HG03439 (cell line): ENCODE results near the gene PTPRN.
"Not testable (repeated sequence)": the region's sequence is repeated elsewhere in the genome, so short reads cannot be mapped to it uniquely, and the experiment has no call there.

Experiments
- ATAC-seq: cut with Tn5 transposase; IDR thresholded peaks from one replicate; pipeline ENCODE4 v1.9.1; 2021; ENCODE audit warnings: mild to moderate bottlenecking, moderate library complexity; ENCODE audit not compliant: unreplicated experiment

PTPRN gene

DNA sequence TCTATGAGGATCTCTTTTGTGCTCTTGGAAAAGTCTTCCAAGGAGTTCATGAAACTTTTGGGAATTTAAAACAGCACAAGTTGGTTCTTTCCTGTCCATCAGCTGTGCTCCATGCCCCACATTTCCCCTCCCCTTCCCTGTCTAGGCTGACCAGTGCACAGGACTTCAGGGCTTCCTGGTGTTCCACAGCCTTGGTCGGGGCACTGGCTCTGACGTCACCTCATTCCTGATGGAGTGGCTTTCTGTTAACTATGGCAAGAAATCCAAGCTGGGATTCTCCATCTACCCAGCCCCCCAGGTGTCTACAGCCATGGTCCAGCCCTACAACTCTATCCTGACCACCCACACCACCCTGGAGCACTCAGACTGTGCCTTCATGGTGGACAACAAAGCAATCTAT is 38.2 kb downstream of the PTPRN start:
- no peak for ATAC-seq

DNA sequence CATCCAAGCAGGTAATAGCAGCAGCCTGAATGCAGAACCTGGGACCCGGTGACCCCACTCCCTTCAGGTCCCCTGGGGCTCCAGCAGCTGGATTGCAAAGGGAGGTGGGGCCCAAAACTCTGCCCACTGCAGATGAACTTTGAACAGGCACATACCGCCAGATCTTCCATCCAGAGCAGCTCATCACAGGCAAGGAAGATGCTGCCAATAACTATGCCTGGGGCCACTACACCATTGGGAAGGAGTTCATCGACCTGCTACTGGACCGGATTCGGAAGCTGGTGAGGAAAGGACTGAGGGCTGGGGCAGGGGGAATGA is 39.2 kb downstream of the PTPRN start:
- no peak for ATAC-seq

DNA sequence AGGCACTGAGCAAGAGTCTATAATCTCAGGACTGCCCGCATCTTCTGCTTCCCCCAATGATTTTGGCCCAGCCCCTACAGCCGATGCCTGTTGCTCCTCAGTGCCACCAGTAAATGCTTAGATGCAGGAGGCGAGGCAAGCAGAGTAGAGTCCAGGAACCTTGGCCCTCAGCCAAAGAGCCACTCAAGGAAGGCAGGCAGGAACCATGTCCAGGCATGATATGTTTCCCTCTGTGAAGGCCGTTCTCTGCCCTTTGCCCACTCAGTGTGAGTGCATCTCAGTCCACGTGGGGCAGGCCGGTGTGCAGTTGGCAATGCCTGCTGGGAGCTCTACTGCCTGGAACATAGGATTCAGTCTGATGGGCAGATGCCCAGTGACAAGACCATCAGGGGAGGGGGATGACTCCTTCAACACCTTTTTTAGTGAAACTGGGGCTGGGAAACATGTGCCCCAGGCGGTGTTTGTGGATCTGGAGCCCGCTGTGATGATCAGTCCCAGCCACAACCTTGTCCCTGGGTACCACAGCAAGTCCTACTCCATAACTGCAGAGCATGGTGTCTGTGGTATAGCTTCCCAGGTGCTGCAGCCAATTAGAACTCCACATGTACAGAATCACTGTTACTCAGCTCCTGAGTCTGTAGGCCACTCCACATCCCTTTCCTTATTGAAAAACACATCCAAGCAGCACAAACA is 39.7 kb downstream of the PTPRN start:
- ATAC-seq: no peak

- no peak for ATAC-seq
Measured at GRCh38 chr2:219268294-219268693, 40.9 kb downstream of the PTPRN start.

DNA sequence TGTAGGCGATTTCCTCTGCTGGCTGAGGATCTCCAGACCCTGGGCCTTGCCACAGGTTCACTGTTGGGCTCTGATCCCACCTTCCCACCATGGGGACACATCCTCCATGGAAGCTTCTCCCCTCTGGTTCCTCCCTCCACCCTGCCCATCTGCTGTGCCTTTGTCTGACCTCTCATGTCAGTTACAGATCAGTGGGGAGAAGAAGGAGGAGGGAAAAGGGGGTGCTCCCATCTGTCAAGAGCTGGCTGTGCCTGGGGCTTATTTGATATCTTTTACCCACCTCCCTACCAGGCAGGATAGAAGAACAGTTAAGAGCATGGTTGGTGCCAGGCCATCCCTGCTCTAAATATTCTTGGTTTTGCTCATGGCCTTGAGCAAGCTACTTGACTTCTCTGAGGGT is 42.3 kb downstream of the PTPRN start:
- ATAC-seq: no peak

GRCh38 chr2:219266232-219266631 is 43.0 kb downstream of the PTPRN start:
- ATAC-seq: no peak

GRCh38 chr2:219261024-219261855 is 48.0 kb downstream of the PTPRN start:
- ATAC-seq: no peak

DNA sequence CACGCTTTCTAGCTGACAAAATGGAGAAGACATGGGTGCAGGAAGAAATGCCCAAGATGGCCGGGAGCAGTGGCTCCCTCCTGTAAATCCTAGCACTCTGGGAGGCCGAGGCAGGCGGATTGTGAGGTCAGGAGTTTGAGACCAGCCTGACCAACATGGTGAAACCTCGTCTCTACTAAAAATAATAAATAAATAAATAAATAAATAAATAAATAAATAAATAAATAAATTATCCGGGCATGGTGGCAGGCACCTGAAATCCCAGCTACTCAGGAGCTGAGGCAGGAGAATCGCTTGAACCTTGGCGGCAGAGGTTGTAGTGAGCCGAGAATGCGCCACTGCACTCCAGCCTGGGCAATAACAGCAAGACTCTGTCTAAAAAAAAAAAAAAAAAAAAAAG is 50.3 kb downstream of the PTPRN start:
- ATAC-seq: not testable (repeated sequence)

DNA sequence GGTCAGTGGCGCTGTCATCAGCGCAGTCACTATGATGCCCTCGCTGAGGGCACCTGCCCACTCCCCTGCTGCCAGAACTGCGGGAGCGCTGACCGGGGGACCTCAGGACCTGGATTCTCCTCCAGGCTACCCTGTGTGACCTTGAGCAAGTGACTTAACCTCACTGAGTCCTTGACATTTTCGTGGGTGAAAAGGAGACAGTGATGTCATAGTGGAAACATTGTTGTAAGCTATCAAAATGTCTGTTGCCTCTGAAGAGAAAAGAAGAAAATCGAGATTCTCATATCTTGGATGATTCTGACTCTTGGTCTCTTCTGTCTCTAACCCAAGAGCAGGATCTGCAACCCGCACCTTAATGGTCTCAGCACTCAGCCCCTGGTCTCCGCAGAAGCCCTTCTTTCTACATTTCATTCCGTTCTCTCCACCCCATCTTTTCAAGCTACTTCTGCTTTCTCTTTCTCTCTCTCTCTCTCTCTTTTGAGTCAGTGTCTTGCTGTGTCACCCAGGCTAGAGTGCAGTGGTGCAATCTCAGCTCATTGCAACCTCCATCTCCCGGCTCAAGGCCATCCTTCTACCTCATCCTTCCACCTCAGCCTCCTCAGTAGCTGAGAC is 54.5 kb downstream of the PTPRN start:
- ATAC-seq: peak; percentile 25

GRCh38 chr2:219253753-219254589 is 55.2 kb downstream of the PTPRN start, which contains the start of gene TUBA4A:
Gene TUBA4A (minus strand): TSS chr2:219253918. CDS start chr2:219253858, 60 bp downstream.
- ATAC-seq: peak; percentile 56

DNA sequence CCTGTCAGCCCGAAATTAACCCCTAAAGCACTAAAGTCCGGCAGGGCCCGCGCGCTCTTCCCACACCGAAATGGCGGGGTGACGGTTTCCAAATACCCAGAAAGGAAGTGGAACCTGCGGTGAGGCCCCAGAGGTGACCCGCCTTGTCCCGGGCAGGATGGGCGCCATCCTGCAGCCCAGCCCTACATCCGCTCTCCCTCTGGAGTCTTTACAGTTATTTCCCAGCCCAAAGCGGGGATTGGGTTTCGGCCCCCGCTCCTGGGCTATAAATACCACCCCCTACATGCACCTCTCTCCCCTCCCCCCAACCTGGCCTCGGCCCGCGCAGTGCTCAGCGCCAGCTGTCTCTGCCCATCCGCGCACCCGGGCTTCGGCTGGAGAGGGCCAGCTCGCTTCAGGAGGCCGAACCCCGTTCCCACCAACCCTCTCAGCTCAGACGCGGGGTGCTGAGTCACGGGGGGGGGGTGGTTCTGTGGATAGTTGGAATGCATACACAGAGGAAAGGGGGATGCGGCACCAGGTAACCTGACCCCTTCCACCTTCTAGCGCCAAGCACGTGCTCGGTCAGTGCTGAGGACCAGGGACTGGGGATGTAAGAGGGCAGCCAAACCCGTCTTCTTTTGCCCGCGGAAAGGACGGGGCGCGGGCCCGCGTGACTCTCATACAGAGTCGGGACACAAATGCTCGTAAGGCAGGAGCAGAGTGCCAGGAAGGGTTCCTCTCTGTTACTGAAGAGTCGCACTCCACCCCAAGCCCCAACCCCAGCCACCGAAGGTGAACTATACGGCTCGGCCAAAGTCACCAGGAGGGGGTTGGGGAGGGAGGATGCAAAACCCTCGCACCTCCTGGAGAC is 56.1 kb downstream of the PTPRN start, which contains the start of gene TUBA4B:
Gene TUBA4B, plus strand, starts transcription at position 344 of the 853 bp plus-strand sequence. Its CDS starts 165 bp downstream, at position 509.
- peak; percentile 15 for ATAC-seq

GRCh38 chr2:219252570-219252899 is 56.7 kb downstream of the PTPRN start:
- no peak for ATAC-seq

DNA sequence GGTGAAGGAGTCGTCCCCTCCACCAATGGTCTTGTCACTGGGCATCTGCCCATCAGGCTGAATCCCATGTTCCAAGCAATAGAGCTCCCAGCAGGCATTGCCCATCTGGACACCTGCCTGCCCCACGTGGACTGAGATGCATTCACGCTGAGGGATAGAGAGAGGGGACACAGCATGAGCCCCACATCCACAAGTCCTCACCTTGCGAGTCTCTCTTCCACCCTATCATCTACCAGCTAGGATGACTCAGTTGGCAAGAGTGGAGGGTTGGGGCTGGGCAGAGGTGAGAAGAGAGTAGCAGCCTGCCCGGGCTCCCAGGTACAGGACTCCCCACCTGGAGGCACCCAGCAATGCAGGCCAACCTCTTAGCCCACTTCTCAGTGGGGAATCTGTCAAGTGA is 57.1 kb downstream of the PTPRN start:
- no peak for ATAC-seq

DNA sequence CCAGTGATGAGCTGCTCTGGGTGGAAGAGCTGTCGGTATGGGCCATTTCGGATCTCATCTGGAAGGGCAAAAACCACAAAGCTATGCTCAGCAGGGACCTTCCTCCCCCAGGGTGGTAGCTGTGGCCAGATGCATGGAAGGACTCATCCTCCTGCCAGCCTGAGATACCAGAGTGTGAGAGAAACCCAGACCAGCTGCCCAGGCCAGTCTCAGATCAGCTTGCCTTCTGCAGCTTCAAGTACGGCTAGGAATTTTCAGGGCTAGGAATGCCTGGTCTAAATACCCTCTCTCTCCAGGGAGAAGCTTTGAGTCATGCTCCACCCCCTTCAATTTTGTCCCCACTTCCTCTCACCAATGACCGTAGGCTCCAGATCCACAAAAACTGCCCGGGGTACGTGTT is 57.5 kb downstream of the PTPRN start:
- ATAC-seq: no peak

DNA sequence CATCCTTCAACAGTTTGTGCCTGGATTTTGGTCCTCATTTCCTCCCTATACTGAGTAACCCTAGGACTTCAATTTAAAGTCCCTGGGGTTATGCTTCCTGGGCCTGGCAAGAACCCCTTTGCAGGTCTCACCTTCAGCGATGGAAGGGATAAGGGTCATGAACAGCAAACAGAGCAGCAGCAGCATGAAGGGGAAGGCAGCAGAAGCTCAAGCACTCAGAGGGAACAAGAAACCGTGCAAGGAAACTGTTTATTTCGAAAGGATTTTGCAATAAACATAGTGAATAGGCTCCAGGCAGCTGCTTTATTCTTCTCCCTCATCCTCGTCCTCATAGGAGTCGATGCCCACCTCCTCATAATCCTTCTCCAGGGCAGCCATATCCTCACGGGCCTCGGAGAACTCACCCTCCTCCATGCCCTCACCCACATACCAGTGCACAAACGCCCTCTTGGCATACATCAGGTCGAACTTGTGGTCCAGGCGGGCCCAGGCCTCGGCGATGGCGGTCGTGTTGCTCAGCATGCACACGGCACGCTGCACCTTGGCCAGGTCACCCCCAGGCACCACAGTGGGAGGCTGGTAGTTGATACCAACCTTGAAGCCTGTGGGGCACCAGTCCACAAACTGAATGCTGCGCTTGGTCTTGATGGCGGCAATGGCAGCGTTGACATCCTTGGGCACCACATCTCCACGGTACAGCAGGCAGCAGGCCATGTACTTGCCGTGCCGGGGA is 59.0 kb downstream of the PTPRN start:
- no peak for ATAC-seq

- no peak for ATAC-seq
Measured at GRCh38 chr2:219249203-219249980, 59.8 kb downstream of the PTPRN start.

DNA sequence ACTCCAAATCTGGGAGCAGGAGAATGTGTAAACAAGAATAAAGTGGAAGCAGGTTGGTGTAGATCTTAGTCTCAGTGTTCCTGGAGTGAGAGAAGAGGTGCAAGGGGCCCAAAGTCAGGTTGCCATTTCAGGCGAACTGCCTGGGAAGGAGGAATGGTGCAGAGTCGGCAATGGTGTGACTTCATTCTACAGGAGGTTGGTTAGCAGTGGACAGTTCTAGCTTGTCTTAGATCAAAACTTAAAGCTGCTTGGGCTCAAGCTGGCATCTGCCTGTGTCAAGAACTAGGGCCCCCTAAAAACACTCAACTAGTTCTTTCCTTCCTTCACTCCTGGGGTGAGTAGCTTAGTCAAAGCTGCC is 60.4 kb downstream of the PTPRN start:
- ATAC-seq: no peak

DNA sequence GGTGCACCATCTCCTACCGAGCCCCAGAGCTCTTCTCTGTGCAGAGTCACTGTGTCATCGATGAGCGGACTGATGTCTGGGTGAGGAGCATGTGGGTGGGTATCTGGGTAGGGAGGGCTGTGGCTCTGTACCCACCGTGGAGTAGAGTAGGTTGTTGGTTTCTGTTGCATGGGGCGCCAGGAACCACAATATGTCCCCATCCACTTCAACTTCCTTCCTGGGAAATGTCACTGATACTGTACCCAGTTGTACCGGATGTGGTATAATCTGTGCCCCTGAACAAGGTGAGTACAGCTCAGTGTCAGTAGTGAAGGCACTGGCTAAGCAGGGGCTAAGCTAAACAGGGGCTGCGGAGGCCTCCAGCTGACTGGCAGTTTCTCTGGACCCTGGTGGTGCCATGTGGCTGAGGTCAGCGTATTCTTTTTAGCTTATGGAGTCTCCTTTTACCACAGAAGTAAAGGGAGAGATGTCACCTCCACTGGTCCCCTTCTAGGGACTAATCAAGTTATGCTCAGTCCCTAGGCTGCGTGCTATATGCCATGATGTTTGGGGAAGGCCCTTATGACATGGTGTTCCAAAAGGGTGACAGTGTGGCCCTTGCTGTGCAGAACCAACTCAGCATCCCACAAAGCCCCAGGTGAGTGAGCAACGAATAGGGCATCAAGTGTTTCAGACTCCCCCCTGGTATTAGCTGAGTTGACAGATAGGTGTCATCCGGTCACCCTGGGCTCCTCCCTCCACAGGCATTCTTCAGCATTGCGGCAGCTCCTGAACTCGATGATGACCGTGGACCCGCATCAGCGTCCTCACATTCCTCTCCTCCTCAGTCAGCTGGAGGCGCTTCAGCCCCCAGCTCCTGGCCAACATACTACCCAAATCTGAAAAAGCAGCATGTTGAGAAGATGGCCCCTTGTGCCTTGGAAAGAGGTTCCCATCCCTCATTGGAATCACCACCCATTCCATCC is 61.2 kb downstream of the PTPRN start:
- no peak for ATAC-seq
